Heart right ventricle (tissue), 16 donors: ENCODE measurements around the gene PRDM15. TPM values are rescaled to one million over a fixed set of nuclear protein-coding genes. Genes with fewer than 3 reads are reported as not detected.

Experiments
- ATAC-seq, 8 donors: fragments of 200-7000 bp; cut with Tn5 transposase; one replicate each; pipeline ENCODE4 v1.9.1; 2020; ENCODE audit warnings: mild to moderate bottlenecking in 8 of 8, moderate library complexity in 8 of 8, moderate number of reproducible peaks in 1 of 8
- DNase-seq, 2 donors: peaks; one replicate each; pipeline ENCODE4 v3.0.0-alpha.2; 2020
- H3K27ac ChIP-seq, 10 donors: fragments of 200-600 bp; sonication (generic) in 2 of 10; one replicate each; pipeline versions ENCODE4 v1.5.0 to v1.8.0; 2020 to 2022; ENCODE audit warnings: mild to moderate bottlenecking in 3 of 10
- H3K27me3 ChIP-seq, 7 donors: fragments of 200-600 bp; one replicate each; pipeline ENCODE4 v1.8.0; 2021 to 2022; ENCODE audit warnings: mild to moderate bottlenecking in 2 of 7
- H3K36me3 ChIP-seq, 9 donors: fragments of 200-600 bp; sonication (generic) in 1 of 9; one replicate each; pipeline versions ENCODE4 v1.5.0 to v1.8.0; 2020 to 2022; ENCODE audit warnings: mild to moderate bottlenecking in 2 of 9
- H3K4me1 ChIP-seq, 9 donors: fragments of 200-600 bp; sonication (generic) in 1 of 9; one replicate each; pipeline versions ENCODE4 v1.5.0 to v1.8.0; 2020 to 2022; ENCODE audit warnings: mild to moderate bottlenecking in 4 of 9
- H3K4me3 ChIP-seq, 10 donors: fragments of 200-600 bp; sonication (generic) in 2 of 10; one replicate each; pipeline versions ENCODE4 v1.5.0 to v1.8.0; 2020 to 2022; ENCODE audit warnings: mild to moderate bottlenecking in 7 of 10, moderate library complexity in 2 of 10
- H3K9me3 ChIP-seq, 11 donors: fragments of 200-600 bp in 10 of 11; sonication (generic) in 2 of 11; one replicate each; pipeline versions ENCODE4 v1.5.0 to v1.8.0; 2013 to 2022; ENCODE audit warnings: mild to moderate bottlenecking in 2 of 11, control low read depth in 1 of 11, moderate library complexity in 1 of 11
- WGBS, 2 donors: extraction: QIAGEN DNeasy Blood & Tissue Kit; methylation state at CpG; one replicate each; pipeline ENCODE4 v1.1.7; 2013; ENCODE audit warnings: inconsistent platforms in 1 of 2; 5-methylcytosine and 5-hydroxymethylcytosine counted together
- intact Hi-C, 10 donors: fragments of 100-400 bp; cut with DNase I; formaldehyde crosslinking; loops; one replicate each; pipeline versions ENCODE4 v1.11.1 to v1.14.2; 2022
- polyA plus RNA-seq, 2 donors: library from polyadenylated mRNA; stranded (reverse); fragments of 200-250 nt; gene quantifications; one replicate each; pipeline ENCODE4 v1.2.3, GENCODE V29; 2013
- total RNA-seq, 10 donors: library from RNA; stranded (reverse); fragmentation: NEBNext Ultra II Directional in 3 of 10; extraction: Animal tissue kit (Norgen Biotek cat#: 25700) in 3 of 10; gene quantifications; one replicate each; pipeline versions ENCODE4 v1.2.1 to v1.2.4, GENCODE V29; 2021 to 2023
- TF ChIP-seq, protein P1 (sequence below), 9 donors: fragments of 200-600 bp; sonication (generic) in 2 of 9; IDR thresholded peaks; one replicate each; pipeline versions ENCODE4 v1.5.0 to v1.8.0; 2021 to 2022; ENCODE audit warnings: antibody characterized with exemption in 9 of 9, mild to moderate bottlenecking in 5 of 9, moderate library complexity in 1 of 9
- donor health status: Arrhythmogenic right ventricular cardiomyopathy.
- donor health status: ischemic (EF 13 %, LVEDD 7.1; RV severe dilation, severe dysfunction).
- donor health status: healthy with polysubstance abuse.
- donor health status: DM: no; HTN: yes; CAD: no.
- donor health status: DM: no; HTN: no; CAD: no.
- donor health status: ischemic (EF 25% LVEDD 6.9; RV normal size, moderate dysfunction).
- donor health status: ischemic (EF 25% LVEDD 5.7; RV mildly dilated, moderate dysfunction).
- donor health status: healthy.
- donor health status: DM: yes; HTN: yes; CAD: no.
- donor health status: Ischemic cardiomyopathy.
- donor health status: ischemic (EF 35%, LVEDD 5.7; RV mildly dilated, moderate dysfunction).
- donor health status: nonischemic (EF 11% LVEDD 7.7; RV severe dilation, severe dysfunction).
- donor health status: DM: yes; HTN: yes; CAD: no.
- donor health status: PGD.
- donor health status: ischemic (EF 29% LVEDD 5.4; RV normal size, mild dysfunction).
- donor health status: nonischemic (EF 23%, LVEDD 6.1; RV moderate dilation, normal function).

The PRDM15 gene
- total and polyA plus RNA-seq, 12 donors: 1.0 to 5.8 (median 3.2) TPM

DNA sequence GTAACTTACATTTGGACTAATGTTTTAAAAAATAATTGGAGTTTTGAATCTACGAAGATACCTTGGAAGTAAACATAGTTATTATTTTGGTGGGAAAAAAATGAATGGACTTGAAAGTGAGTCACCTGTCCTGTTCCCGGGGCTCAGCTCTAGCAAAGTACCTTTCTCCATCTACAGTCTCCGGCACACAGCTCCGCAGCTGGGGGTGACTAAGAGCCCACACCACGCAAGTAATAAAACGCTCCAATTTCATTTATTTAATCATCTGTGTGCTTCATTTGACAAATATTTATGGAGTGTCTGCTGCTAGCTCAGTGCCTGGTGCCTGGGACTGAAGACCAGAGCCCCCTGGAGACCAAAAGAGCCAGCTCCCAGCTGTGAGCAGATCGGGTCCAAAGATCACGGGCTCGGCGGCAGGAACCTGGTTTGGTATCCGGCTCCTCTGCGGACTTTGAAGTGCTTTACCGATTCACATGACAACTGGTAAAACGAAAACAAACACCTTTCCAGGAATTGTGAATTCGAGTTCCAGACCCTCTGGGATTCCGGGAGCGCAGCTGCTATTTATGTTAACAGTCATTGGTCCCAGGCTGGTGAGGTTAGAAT is 110.6 kb downstream of the PRDM15 start:
- intact Hi-C loops: no loop called here
- TF ChIP-seq, protein P1, sequence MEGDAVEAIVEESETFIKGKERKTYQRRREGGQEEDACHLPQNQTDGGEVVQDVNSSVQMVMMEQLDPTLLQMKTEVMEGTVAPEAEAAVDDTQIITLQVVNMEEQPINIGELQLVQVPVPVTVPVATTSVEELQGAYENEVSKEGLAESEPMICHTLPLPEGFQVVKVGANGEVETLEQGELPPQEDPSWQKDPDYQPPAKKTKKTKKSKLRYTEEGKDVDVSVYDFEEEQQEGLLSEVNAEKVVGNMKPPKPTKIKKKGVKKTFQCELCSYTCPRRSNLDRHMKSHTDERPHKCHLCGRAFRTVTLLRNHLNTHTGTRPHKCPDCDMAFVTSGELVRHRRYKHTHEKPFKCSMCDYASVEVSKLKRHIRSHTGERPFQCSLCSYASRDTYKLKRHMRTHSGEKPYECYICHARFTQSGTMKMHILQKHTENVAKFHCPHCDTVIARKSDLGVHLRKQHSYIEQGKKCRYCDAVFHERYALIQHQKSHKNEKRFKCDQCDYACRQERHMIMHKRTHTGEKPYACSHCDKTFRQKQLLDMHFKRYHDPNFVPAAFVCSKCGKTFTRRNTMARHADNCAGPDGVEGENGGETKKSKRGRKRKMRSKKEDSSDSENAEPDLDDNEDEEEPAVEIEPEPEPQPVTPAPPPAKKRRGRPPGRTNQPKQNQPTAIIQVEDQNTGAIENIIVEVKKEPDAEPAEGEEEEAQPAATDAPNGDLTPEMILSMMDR (IDR thresholded peaks at IDR 0.05): peak in 4 of 9 donors; percentile 16 to 32 (median 26)
- Histone ChIP-seq H3K4me1 (peaks cover 3 to 33% (median 26%) of the 10 kb centered on the region in 9 donors), H3K36me3 (no peaks in the 10 kb centered on the region), H3K9me3 (no peaks in the 10 kb centered on the region), H3K27ac (no peak overlapping the region), H3K27me3 (peaks cover 33 to 100% (median 99%) of the 10 kb centered on the region in 7 donors), H3K4me3 (peak overlapping the region in 6 of 10 donors; percentile 8 to 41 (median 25))
- ATAC-seq (peak in 4 of 8 donors; percentile 23 to 55 (median 46)), DNase-seq (no peak)
- 3% methylated on average over 17 of the region's 17 CpGs for WGBS, 2 donors

DNA sequence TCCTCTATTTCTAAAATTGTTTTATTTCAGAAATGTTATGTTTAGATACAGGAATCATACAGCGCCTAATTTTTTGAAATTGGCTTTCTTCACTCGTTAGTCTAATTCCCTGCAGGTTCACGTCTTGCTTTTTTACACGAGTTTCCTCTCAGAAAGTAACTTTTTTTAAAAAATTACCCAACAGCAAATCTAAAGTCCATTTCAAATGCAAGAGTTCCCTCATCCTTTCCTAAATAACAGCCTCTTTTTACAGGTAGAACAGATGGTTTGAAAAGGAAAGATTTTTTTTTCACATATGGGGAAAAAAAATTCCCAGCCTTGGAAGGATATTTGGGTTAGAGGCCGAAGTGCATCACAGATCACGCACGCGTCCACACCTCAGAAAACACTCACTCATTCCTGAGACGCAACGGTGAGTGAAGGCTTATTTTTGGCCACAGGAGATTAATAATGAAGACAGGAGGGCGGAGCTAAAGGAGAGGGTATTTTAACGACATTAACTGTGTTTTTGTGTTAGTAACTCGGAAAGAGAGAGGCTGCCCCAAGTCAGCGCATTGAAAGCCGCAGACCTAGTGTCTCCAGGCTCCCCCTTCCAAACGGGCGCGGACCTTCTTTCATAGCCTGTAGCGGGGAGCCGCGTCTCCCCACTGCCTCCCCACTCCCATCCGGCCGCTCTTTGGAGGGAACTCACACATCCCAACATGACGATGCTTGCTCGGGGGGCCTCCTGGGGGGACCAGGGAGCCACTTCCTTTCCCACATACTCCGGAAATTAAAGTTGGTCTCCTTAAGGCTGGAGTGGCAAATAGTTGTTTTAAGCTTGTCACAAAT is 111.3 kb downstream of the PRDM15 start:
- Histone ChIP-seq H3K36me3 (no peaks in the 10 kb centered on the region), H3K4me1 (peaks cover 3 to 38% (median 26%) of the 10 kb centered on the region in 9 donors), H3K9me3 (no peaks in the 10 kb centered on the region), H3K27ac (no peak overlapping the region), H3K27me3 (peaks cover 36 to 100% (median 100%) of the 10 kb centered on the region in 7 donors), H3K4me3 (peak overlapping the region in 5 of 10 donors; percentile 8 to 41 (median 28))
- 4% methylated on average over 26 of the region's 26 CpGs for WGBS, 2 donors
- peak in 1 of 8 donors; percentile 40 for ATAC-seq
- TF ChIP-seq, protein P1 (IDR thresholded peaks at IDR 0.05): no peak
- intact Hi-C loops: no loop called here
- DNase-seq: no peak

DNA sequence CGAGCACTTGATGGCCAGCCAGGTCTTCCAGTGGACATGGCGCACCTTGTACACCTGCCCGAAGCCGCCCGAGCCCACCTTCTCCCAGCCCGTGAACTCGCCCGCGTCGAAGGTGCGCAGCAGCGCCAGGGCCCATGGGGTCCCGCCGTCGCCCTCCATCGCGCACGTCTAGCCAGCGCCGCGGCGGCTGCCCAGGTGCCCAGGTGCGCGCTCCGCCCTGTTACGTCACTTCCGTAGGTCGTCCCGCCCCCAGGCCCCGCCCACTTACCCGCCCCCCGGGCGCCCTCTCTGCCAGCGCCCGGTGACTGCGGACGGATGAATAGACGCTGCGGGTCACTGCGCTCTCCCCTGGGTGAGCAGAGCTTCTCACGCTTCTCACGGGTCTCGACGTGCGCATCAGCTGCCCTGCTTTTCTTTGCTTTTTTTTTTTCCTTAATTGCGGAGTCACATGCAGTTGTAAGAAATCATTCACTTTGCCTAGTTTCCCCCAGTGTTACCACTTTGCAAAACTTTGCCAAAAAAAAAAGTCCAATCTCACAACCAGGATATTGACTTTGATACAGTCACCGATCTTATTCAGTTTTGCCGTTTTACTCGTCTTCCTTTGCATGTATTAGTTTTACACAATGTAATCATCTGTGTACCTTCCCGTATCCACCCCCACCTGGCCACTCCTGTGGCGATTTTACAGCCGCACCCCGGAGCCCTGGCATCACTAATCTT is 112.1 kb downstream of the PRDM15 start, which contains the start of gene RIPK4:
RIPK4 (minus strand) TSS at position 170 of the 723 bp plus-strand sequence; CDS start at position 159, 11 bp downstream.
- ATAC-seq (peak in 3 of 8 donors; percentile 14 to 34 (median 16)), DNase-seq (no peak)
- peak within 1 kb of the TSS in 7 of 10 donors; percentile 13 to 41 (median 24) for H3K4me3 ChIP-seq
- H3K36me3 ChIP-seq: no peaks in the 10 kb centered on the region
- intact Hi-C loops: no loop called here
- no peaks in the 10 kb centered on the region for H3K9me3 ChIP-seq
- TF ChIP-seq, protein P1 (IDR thresholded peaks at IDR 0.05): no peak
- no peak within 1 kb of the TSS for H3K27ac ChIP-seq
- peaks cover 38 to 100% (median 100%) of the 10 kb centered on the region in 7 donors for H3K27me3 ChIP-seq
- 2 to 4% methylated on average over 53 of the region's 53 CpGs for WGBS, 2 donors
- H3K4me1 ChIP-seq: peaks cover 3 to 46% (median 28%) of the 10 kb centered on the region in 9 donors
